Neural progenitor cell (in vitro differentiated cells): ENCODE results near the gene MPZL3. TPM values are rescaled to one million over a fixed set of nuclear protein-coding genes. Genes with fewer than 3 reads are reported as not detected.

Experiments used
- DNase-seq: peaks from one replicate; pipeline ENCODE4 v3.0.0-alpha.2; 2016; ENCODE audit warnings: low spot score
- H2AFZ ChIP-seq: fragments of 200-600 bp; sonication (generic); replicated peaks from 2 replicates; pipeline ENCODE4 v1.6.1; 2016; ENCODE audit warnings: antibody characterized with exemption
- H3F3A ChIP-seq: fragments of 200-600 bp; sonication (generic); 2 replicates; pipeline ENCODE4 v1.6.1; 2016; ENCODE audit warnings: antibody characterized with exemption, low read depth
- H3K27ac ChIP-seq: fragments of 200-600 bp; sonication (generic); 2 replicates; pipeline ENCODE4 v1.5.1; 2016; ENCODE audit warnings: mild to moderate bottlenecking
- H3K27me3 ChIP-seq: fragments of 200-600 bp; sonication (generic); 2 replicates; pipeline ENCODE4 v1.6.1; 2016; ENCODE audit warnings: mild to moderate bottlenecking, moderate library complexity
- H3K36me3 ChIP-seq: fragments of 200-600 bp; sonication (generic); 2 replicates; pipeline ENCODE4 v1.5.1; 2016
- H3K4me1 ChIP-seq: fragments of 200-600 bp; sonication (generic); 2 replicates; pipeline ENCODE4 v1.6.1; 2016; ENCODE audit warnings: mixed run types
- H3K4me2 ChIP-seq: fragments of 200-600 bp; sonication (generic); 2 replicates; pipeline ENCODE4 v1.6.1; 2016
- H3K4me3 ChIP-seq: fragments of 200-600 bp; sonication (generic); 2 replicates; pipeline ENCODE4 v1.5.1; 2016
- H3K79me2 ChIP-seq: fragments of 200-600 bp; sonication (generic); 2 replicates; pipeline ENCODE4 v1.6.1; 2016; ENCODE audit warnings: low read depth
- H3K9ac ChIP-seq: fragments of 200-600 bp; sonication (generic); 2 replicates; pipeline ENCODE4 v1.6.1; 2016
- H3K9me3 ChIP-seq: fragments of 200-600 bp; sonication (generic); 2 replicates; pipeline ENCODE4 v1.5.1; 2016; ENCODE audit warnings: low read depth
- H4K20me1 ChIP-seq: fragments of 200-600 bp; sonication (generic); 2 replicates; pipeline ENCODE4 v1.6.1; 2016; ENCODE audit warnings: low read depth
- H3K27ac Mint-ChIP-seq: 3 replicates; pipeline ENCODE4 v1.8.0; 2021; ENCODE audit warnings: mixed read lengths
- H3K27me3 Mint-ChIP-seq: 2 replicates; pipeline ENCODE4 v1.8.0; 2022; ENCODE audit warnings: low read depth, mild to moderate bottlenecking, inconsistent platforms, moderate library complexity, mixed read lengths; ENCODE audit not compliant: insufficient read depth
- H3K36me3 Mint-ChIP-seq: 3 replicates; pipeline ENCODE4 v1.8.0; 2021; ENCODE audit warnings: mixed read lengths
- H3K4me1 Mint-ChIP-seq: 3 replicates; pipeline ENCODE4 v1.8.0; 2021; ENCODE audit warnings: mixed read lengths
- H3K4me3 Mint-ChIP-seq: 3 replicates; pipeline ENCODE4 v1.8.0; 2021; ENCODE audit warnings: mild to moderate bottlenecking, moderate library complexity, mixed read lengths
- H3K9me3 Mint-ChIP-seq: 3 replicates; pipeline ENCODE4 v1.8.0; 2020; ENCODE audit warnings: mixed read lengths
- CTCF ChIP-seq: fragments of 200-600 bp; sonication (generic); IDR thresholded peaks from 2 replicates; pipeline ENCODE4 v1.5.1; 2017; ENCODE audit warnings: antibody characterized with exemption, mild to moderate bottlenecking
- EZH2 ChIP-seq: fragments of 200-600 bp; sonication (generic); IDR thresholded peaks from 2 replicates; pipeline ENCODE4 v1.6.1; 2017; ENCODE audit warnings: antibody characterized with exemption, mild to moderate bottlenecking, moderate library complexity
- EZH2phosphoT487 ChIP-seq: fragments of 200-600 bp; sonication (generic); IDR thresholded peaks from 2 replicates; pipeline ENCODE4 v1.6.1; 2017; ENCODE audit warnings: antibody characterized with exemption
- total RNA-seq: library from RNA; depleted of rRNA; stranded (reverse); fragments of >200 nt; gene quantifications from 2 replicates; pipeline ENCODE4 v1.2.3, GENCODE V29; 2015; ENCODE audit warnings: low replicate concordance

Gene MPZL3
- total RNA-seq, result 1.1 and 5.7 TPM in 2 replicates

- peak; percentile 85 for DNase-seq
- Histone ChIP-seq H3K9me3 (no peaks in the 10 kb centered on the region), H3F3A (no peaks in the 10 kb centered on the region), H3K9ac (no peak within 1 kb of the TSS), H3K4me1 (peaks cover 5% of the 10 kb centered on the region), H3K4me2 (peak within 1 kb of the TSS; percentile 75), H4K20me1 (no peaks in the 10 kb centered on the region), H3K36me3 (no peaks in the 10 kb centered on the region), H2AFZ (peak within 1 kb of the TSS; percentile 100), H3K27ac (peak within 1 kb of the TSS; percentile 77), H3K4me3 (peak within 1 kb of the TSS; percentile 70), H3K79me2 (no peaks in the 10 kb centered on the region), H3K27me3 (peaks cover 88% of the 10 kb centered on the region)
- Mint-ChIP-seq H3K27me3 (no peaks in the 10 kb centered on the region), H3K9me3 (peaks cover 3% of the 10 kb centered on the region), H3K4me1 (no peaks in the 10 kb centered on the region), H3K4me3 (peak within 1 kb of the TSS; percentile 82), H3K27ac (no peak within 1 kb of the TSS), H3K36me3 (no peaks in the 10 kb centered on the region)
- TF ChIP-seq EZH2, result peak; percentile 53
- TF ChIP-seq CTCF, result no peak
These were observed at the start of gene MPZL3 for GRCh38 chr11:118251858-118252652. Gene MPZL3, minus strand, starts transcription at chr11:118252365. Its CDS starts 71 bp downstream, at chr11:118252294.

GRCh38 chr11:118301600-118302195 is 49.5 kb upstream of the MPZL3 start:
- Histone ChIP-seq H3K27me3 (peaks cover 6% of the 10 kb centered on the region), H3K4me1 (no peaks in the 10 kb centered on the region), H3K9me3 (no peaks in the 10 kb centered on the region), H3K4me3 (no peak overlapping the region), H3K36me3 (no peaks in the 10 kb centered on the region), H3K79me2 (no peaks in the 10 kb centered on the region), H3K4me2 (no peak overlapping the region), H4K20me1 (no peaks in the 10 kb centered on the region), H2AFZ (peak overlapping the region; percentile 8), H3K27ac (no peak overlapping the region), H3K9ac (no peak overlapping the region), H3F3A (no peaks in the 10 kb centered on the region)
- Mint-ChIP-seq H3K4me3 (no peak overlapping the region), H3K36me3 (no peaks in the 10 kb centered on the region), H3K27me3 (peaks cover 8% of the 10 kb centered on the region), H3K4me1 (peaks cover 4% of the 10 kb centered on the region), H3K9me3 (no peaks in the 10 kb centered on the region), H3K27ac (no peak overlapping the region)
- DNase-seq, result no peak
- TF ChIP-seq EZH2phosphoT487 (no peak), CTCF (no peak), EZH2 (no peak)

- TF ChIP-seq CTCF (peak; percentile 63), EZH2 (no peak)
- Histone ChIP-seq H3K9ac (no peak overlapping the region), H4K20me1 (no peaks in the 10 kb centered on the region), H3K4me1 (no peaks in the 10 kb centered on the region), H3F3A (no peaks in the 10 kb centered on the region), H3K4me3 (no peak overlapping the region), H3K4me2 (no peak overlapping the region), H3K9me3 (no peaks in the 10 kb centered on the region), H2AFZ (peak overlapping the region; percentile 37), H3K36me3 (no peaks in the 10 kb centered on the region), H3K27me3 (peaks cover 30% of the 10 kb centered on the region), H3K79me2 (no peaks in the 10 kb centered on the region), H3K27ac (no peak overlapping the region)
- H3K27ac Mint-ChIP-seq, result no peak overlapping the region
- no peaks in the 10 kb centered on the region for H3K4me1 Mint-ChIP-seq
- H3K36me3 Mint-ChIP-seq, result no peaks in the 10 kb centered on the region
- H3K9me3 Mint-ChIP-seq, result no peaks in the 10 kb centered on the region
- no peaks in the 10 kb centered on the region for H3K27me3 Mint-ChIP-seq
- DNase-seq, result peak; percentile 40
- H3K4me3 Mint-ChIP-seq, result no peak overlapping the region
These were observed 43.8 kb upstream of the MPZL3 start for GRCh38 chr11:118295815-118296454.
